HUDEP-2 (cell line): Measurements from ENCODE around the gene MORC3.
"Not testable (repeated sequence)": the region's sequence is repeated elsewhere in the genome, so short reads cannot be mapped to it uniquely, and the experiment has no call there.

Experiments
- DNase-seq, 76 experiments: peaks; one replicate each; lab custom pipeline; 2025; ENCODE audit not compliant: unreplicated experiment in 76 of 76; lab: John Stamatoyannopoulos, UW

MORC3 gene

GRCh38 chr21:36384885-36385232 lies 64.9 kb downstream of the MORC3 start:
- no peak for DNase-seq

GRCh38 chr21:36385233-36386030 lies 65.4 kb downstream of the MORC3 start, which contains the start of gene CHAF1B:
Gene CHAF1B, plus strand, starts transcription at chr21:36385392. Its CDS starts 745 bp downstream, at chr21:36386137.
- peak in 72 of 76 experiments; percentile 22 to 91 (median 79) for DNase-seq

GRCh38 chr21:36386031-36386642 lies 66.1 kb downstream of the MORC3 start:
- DNase-seq: peak in 2 of 76 experiments; percentile 51 to 57

GRCh38 chr21:36388096-36388495 lies 68.1 kb downstream of the MORC3 start:
- no peak for DNase-seq

- DNase-seq: no peak
Observed at GRCh38 chr21:36388835-36389234, 68.8 kb downstream of the MORC3 start.

- not testable (repeated sequence) for DNase-seq
Observed at GRCh38 chr21:36391649-36392048, 71.7 kb downstream of the MORC3 start.

- DNase-seq: no peak
Observed at GRCh38 chr21:36395353-36396111, 75.5 kb downstream of the MORC3 start.

- DNase-seq: no peak
Observed at GRCh38 chr21:36396325-36396724, 76.3 kb downstream of the MORC3 start.

GRCh38 chr21:36396971-36397370 lies 77.0 kb downstream of the MORC3 start:
- DNase-seq: no peak

GRCh38 chr21:36397606-36398005 lies 77.6 kb downstream of the MORC3 start:
- no peak for DNase-seq

- DNase-seq: not testable (repeated sequence)
Observed at GRCh38 chr21:36399736-36400135, 79.7 kb downstream of the MORC3 start.

GRCh38 chr21:36400719-36401118 lies 80.7 kb downstream of the MORC3 start:
- DNase-seq: no peak

GRCh38 chr21:36402339-36402738 lies 82.3 kb downstream of the MORC3 start:
- DNase-seq: no peak

GRCh38 chr21:36403713-36404112 lies 83.7 kb downstream of the MORC3 start:
- no peak for DNase-seq

GRCh38 chr21:36408568-36408967 lies 88.6 kb downstream of the MORC3 start:
- DNase-seq: no peak

- no peak for DNase-seq
Observed at GRCh38 chr21:36411301-36411700, 91.3 kb downstream of the MORC3 start.

GRCh38 chr21:36412916-36413315 lies 92.9 kb downstream of the MORC3 start:
- DNase-seq: no peak

- DNase-seq: no peak
Observed at GRCh38 chr21:36415375-36415774, 95.4 kb downstream of the MORC3 start.

- DNase-seq: no peak
Observed at GRCh38 chr21:36419241-36419640, 99.2 kb downstream of the MORC3 start.

- DNase-seq: peak in 74 of 76 experiments; percentile 19 to 88 (median 69)
Observed at GRCh38 chr21:36419996-36420395, 100.0 kb downstream of the MORC3 start.

- DNase-seq: no peak
Observed at GRCh38 chr21:36420571-36421339, 100.8 kb downstream of the MORC3 start.
